GM12872 (cell line): ENCODE results near the gene BCR.

Source experiments
- TF ChIP-seq, protein P1 (sequence below): IDR thresholded peaks from 3 replicates; pipeline ENCODE4 v1.5.1; 2011; ENCODE audit warnings: low read depth, mild to moderate bottlenecking, low read length, moderate library complexity; ENCODE audit not compliant: insufficient read depth

BCR gene

DNA sequence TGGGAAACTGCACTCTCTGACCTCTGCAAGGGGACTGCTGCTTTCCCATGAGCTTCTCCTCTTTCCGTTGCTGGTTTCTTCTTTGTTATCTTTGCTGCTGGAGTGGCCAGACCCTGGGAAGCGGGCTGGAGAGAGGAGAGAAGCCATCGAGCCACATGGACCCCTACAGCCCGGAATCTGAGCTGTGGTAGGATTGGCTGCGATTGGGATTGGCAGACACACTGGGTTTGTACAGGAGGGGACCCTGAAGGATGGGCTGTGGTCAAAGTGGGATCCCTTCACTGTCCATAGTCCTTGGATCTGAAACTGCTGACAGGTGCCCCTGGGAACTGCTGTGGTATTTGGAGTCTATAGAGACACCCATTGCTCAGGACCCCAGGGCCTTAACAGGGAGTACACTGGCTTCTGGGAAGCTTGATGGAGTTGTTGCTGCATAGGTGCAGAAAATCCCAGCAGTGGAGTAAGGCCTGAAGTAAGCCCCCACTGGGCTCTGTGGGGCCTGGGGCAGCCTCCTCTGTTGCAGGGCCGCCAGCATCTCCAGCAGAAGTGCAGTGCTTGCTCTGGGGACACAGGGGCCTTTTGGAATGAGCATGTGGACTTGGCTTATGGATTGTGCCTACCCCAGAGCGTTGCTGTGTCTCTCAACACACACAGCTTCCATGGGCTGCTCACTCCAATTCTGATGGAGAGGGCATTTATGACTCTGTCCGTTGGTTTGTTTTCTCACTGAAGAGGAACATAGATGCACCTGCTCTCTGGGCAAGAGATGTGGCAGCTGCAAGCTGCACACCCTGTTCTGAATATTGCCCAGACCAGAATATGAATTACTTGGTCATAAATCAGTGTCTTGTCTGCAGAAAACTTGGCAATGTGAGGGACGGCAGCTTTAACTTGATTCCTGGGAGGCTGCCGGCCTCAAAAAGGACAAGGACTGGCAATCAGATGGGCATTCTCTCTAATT is 32.0 kb downstream of the BCR start:
- TF ChIP-seq, protein P1, sequence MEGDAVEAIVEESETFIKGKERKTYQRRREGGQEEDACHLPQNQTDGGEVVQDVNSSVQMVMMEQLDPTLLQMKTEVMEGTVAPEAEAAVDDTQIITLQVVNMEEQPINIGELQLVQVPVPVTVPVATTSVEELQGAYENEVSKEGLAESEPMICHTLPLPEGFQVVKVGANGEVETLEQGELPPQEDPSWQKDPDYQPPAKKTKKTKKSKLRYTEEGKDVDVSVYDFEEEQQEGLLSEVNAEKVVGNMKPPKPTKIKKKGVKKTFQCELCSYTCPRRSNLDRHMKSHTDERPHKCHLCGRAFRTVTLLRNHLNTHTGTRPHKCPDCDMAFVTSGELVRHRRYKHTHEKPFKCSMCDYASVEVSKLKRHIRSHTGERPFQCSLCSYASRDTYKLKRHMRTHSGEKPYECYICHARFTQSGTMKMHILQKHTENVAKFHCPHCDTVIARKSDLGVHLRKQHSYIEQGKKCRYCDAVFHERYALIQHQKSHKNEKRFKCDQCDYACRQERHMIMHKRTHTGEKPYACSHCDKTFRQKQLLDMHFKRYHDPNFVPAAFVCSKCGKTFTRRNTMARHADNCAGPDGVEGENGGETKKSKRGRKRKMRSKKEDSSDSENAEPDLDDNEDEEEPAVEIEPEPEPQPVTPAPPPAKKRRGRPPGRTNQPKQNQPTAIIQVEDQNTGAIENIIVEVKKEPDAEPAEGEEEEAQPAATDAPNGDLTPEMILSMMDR = no peak

DNA sequence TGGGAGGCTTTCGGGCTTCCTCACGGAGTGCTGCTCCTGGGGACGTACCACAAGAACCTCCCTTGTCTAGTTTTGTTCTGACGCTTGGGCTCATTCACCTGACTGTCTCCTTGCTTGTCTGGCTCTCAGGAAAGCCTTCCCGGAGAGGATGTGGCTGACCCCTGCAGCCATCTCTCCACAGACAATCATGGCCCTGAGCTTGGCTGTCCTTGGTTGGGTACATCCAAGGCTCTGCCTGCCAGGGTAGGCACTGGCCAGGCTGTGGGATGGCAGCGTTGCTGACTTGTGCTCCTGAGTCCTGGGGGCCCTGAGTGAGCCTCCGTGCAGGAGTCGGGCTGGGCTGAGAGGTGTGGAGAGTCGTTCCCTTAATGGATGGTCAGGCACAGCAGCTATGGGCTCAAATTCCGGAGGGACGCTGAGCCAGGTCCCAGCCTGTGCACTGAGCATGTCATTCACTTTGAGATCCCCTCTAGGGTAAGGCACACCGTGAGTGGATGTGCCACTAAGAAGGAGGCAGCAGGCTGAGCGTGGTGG is 32.8 kb downstream of the BCR start:
- TF ChIP-seq, protein P1 = no peak

DNA sequence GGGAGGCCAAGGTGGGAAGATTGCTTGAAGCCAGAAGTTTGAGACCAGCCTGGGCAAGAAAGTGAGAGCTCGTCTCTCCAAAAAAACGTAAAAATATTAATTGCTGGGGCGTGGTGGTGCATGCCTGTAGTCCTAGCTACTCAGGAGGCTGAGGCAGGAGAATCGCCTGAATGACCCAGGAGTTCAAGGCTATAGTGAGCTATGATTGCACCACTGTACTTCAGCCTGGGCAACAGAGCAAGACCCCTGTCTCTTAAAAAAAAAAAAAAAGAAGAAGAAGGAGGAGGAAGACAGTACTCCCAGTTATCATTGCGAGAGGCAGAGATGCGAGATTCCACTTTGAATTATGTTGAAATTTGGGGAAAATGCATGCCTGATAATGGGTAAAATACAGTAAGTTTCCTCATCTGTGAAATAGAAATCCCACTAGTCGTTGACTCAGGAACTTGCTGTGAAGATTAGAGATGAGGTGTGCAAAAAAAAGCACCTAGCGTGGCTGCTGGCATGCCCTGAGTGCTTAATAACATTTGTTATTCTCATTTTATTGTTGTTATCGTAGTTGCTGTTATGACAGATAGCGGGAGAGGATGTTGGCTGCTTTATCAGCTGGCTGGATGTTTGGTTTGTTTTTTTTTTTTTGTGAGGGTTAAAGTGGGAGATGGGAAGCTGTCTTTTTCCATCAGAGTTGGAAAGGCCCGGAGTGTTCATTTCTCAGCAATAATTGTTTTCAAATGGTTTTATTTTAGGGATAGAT is 33.4 kb downstream of the BCR start:
- TF ChIP-seq, protein P1 = no peak

DNA sequence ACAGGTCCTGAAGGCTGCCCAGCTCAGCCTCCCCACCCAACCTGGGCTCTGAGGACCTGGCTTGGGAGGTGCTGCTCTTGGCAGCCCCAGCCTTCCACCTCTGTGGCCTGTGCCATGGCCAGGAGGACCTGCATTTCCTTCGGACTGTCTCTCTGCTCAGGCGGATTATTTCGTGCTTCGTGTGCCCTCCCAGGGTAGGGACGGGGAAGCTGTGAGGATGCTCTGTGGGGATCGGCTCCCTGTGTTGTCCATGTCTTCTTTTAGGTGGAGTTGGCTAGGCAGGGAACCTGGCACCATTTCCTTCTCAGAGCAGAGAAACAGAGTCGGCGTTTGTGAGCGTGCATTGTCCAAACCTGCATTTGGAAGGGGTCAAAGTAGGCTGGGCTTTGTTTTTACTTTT is 34.1 kb downstream of the BCR start:
- TF ChIP-seq, protein P1 = no peak

DNA sequence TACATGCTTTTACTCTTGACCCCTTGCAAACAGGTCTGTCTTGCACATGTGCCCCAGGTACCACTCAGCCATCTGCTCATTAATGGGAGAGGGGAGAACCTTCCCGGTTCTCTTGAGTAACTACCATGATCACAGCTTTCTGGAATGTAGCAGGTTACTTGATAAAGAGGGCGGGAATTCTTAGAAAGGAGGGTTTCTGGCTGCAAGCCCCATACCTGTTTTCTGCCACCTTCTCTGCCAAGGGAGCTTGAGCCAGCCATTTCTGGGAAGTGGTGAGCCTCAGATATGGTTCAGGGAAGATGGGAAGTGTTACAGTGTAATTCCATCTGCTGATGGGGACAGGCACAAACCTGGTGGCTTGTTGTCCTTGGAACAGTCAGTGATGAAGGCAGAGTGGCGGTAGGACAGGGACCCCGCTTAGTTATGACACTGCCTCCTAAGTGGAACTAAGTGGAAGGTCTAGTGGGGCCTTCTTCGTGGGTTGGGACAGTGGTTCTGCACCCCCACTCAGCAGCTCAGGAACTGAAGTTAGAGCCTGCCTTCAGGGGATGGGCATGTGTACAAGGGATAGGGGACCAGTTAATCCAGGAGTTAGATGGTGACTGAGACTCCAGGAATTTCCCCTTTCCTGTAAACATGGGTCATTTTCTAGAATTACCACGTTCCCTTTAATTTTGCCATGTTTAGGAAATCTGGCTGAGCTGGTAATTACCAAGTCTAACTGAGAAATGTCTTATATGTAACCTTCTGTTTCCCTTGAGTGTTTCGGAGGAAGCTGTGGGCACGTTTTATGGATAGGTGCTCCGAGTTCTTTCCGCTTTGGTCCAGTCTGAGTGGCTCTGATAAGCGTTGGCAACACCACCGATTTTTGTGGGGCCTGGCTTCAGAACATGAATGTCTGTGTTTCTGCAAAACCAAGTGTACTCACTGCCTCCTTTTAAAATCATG is 35.3 kb downstream of the BCR start:
- TF ChIP-seq, protein P1 = no peak

DNA sequence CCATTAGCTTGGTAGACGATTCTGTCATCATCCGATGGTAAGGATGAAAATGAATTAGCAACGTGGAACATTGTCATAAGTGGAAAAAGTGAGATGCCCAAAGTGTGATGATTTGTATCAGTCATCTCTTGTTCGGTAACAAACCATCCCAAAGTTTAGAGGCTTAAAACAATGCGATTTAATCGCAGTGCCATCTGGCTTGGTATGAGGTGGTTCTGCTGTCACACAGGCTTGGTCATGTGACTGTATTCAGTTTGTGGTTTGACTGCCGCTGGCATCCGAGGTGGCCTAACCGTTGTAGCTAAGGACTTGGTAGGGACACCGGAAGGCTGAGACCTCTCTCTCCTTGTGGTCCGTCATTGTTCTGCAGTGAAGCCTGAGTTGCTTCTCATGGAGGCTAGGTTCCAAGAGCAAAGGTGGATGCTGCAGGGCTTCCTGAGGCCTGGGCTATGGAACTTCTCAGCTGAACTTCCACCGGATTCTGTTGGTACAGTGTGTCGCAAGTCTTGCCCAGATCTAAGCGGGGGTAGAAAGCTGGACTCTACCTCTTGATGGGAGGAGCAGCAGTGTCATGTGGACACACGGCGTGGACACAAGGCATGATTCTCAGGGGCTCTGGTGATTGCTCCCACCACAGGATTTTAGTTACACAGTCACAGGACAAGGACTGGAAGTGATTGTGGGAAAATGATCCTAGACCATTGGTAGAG is 36.3 kb downstream of the BCR start:
- TF ChIP-seq, protein P1 = no peak
